Panc1 (cell line): ENCODE results near the gene PRL. TPM values are rescaled to one million over a fixed set of nuclear protein-coding genes. Genes with fewer than 3 reads are reported as not detected.

Experiments used
- ATAC-seq: fragments of 200-7000 bp; cut with Tn5 transposase; 2 replicates; pipeline ENCODE4 v1.9.1; 2020; ENCODE audit warnings: mild to moderate bottlenecking, moderate library complexity
- BruUV-seq: library from RNA; stranded (reverse); fragments of 400-500 nt; replicated peaks from 2 replicates; lab custom pipeline; 2021; lab: Mats Ljungman, UMichigan
- CTCF ChIA-PET: fragments of 300-600 bp; sonication (Branson Sonifier 250); formaldehyde crosslinking; loops from one replicate; lab custom pipeline; 2022; ENCODE audit warnings: antibody characterized with exemption; lab: Charles Lee
- POLR2A ChIA-PET: fragments of 300-600 bp; sonication (Branson Sonifier 250); formaldehyde crosslinking; loops from one replicate; lab custom pipeline; 2022; ENCODE audit warnings: antibody characterized with exemption; lab: Charles Lee
- DNase-seq: peaks from one replicate; pipeline ENCODE4 v3.0.0-alpha.2; 2010; ENCODE audit warnings: low read depth, low spot score
- H3K27ac ChIP-seq: 2 replicates; pipeline ENCODE4 v1.5.1; 2011; ENCODE audit warnings: mild to moderate bottlenecking, low read length, inconsistent platforms
- H3K27me3 ChIP-seq: fragments of 200-500 bp; sonication (Bioruptor generic); 2 replicates; pipeline ENCODE4 v1.6.0; 2014; ENCODE audit warnings: low read length, inconsistent platforms; ENCODE audit not compliant: control insufficient read depth, insufficient read depth
- H3K36me3 ChIP-seq: fragments of 200-500 bp; sonication (Bioruptor generic); 2 replicates; pipeline ENCODE4 v1.5.1; 2014; ENCODE audit warnings: inconsistent platforms, mild to moderate bottlenecking, low read length, moderate library complexity; ENCODE audit not compliant: control insufficient read depth, insufficient read depth
- H3K4me1 ChIP-seq: 2 replicates; pipeline ENCODE4 v1.5.1; 2011; ENCODE audit warnings: inconsistent platforms, mild to moderate bottlenecking, low read length, moderate library complexity; ENCODE audit not compliant: control insufficient read depth, insufficient read depth
- H3K4me3 ChIP-seq, 2 experiments: 2 replicates each; pipeline ENCODE4 v1.5.1; 2011 to 2012; ENCODE audit warnings: low read depth in 2 of 2, low read length in 2 of 2, mild to moderate bottlenecking in 2 of 2, inconsistent platforms in 1 of 2, moderate library complexity in 1 of 2
- H3K9me3 ChIP-seq: fragments of 200-500 bp; sonication (Bioruptor generic); 2 replicates; pipeline ENCODE4 v1.5.1; 2014; ENCODE audit warnings: low read depth, mild to moderate bottlenecking, inconsistent platforms, low read length, moderate library complexity; ENCODE audit not compliant: control insufficient read depth, insufficient read depth
- CTCF ChIP-seq: fragments of 450-650 bp; IDR thresholded peaks from 2 replicates; pipeline ENCODE4 v1.5.1; 2017; ENCODE audit warnings: mild to moderate bottlenecking
- POLR2AphosphoS5 ChIP-seq: IDR thresholded peaks from 2 replicates; pipeline ENCODE4 v1.6.1; 2012; ENCODE audit warnings: mild to moderate bottlenecking, low read depth, low read length, moderate library complexity
- SIN3A ChIP-seq: IDR thresholded peaks from 2 replicates; pipeline ENCODE4 v1.6.1; 2012; ENCODE audit warnings: low read depth, mild to moderate bottlenecking, low read length, moderate library complexity, borderline replicate concordance; ENCODE audit not compliant: insufficient read depth
- TCF7L2 ChIP-seq: IDR thresholded peaks from 2 replicates; pipeline ENCODE4 v1.6.1; 2011; ENCODE audit warnings: mild to moderate bottlenecking, low read depth, low read length, inconsistent platforms
- in situ Hi-C: cut with HindIII; loops from 2 replicates; pipeline ENCODE4 v1.10.0; 2016; ENCODE audit warnings: low sequenced_read_pairs, low pct_unique_long_range_greater_than_20kb
- intact Hi-C: fragments of 100-400 bp; cut with micrococcal nuclease; formaldehyde crosslinking; loops from one replicate; pipeline ENCODE4 v1.10.0; 2022; ENCODE audit not compliant: unreplicated experiment
- total RNA-seq: library from RNA; stranded (reverse); gene quantifications from one replicate; pipeline ENCODE4 v1.2.1, GENCODE V29; 2021; ENCODE audit not compliant: unreplicated experiment
- TF ChIP-seq, protein P1 (sequence below), 2 experiments: IDR thresholded peaks; 2 replicates each; pipeline ENCODE4 v1.6.1; 2011 to 2012; ENCODE audit warnings: low read depth in 2 of 2, control low read depth in 1 of 2, low read length in 1 of 2, mild to moderate bottlenecking in 1 of 2, moderate library complexity in 1 of 2; ENCODE audit not compliant: insufficient read depth in 1 of 2

The PRL gene
- total RNA-seq, 1 experiment from 2014 or later: not detected

- TF ChIP-seq POLR2AphosphoS5: no peak
- no peak for TF ChIP-seq SIN3A
- TF ChIP-seq TCF7L2: no peak
- TF ChIP-seq CTCF: no peak
- TF ChIP-seq, protein P1, sequence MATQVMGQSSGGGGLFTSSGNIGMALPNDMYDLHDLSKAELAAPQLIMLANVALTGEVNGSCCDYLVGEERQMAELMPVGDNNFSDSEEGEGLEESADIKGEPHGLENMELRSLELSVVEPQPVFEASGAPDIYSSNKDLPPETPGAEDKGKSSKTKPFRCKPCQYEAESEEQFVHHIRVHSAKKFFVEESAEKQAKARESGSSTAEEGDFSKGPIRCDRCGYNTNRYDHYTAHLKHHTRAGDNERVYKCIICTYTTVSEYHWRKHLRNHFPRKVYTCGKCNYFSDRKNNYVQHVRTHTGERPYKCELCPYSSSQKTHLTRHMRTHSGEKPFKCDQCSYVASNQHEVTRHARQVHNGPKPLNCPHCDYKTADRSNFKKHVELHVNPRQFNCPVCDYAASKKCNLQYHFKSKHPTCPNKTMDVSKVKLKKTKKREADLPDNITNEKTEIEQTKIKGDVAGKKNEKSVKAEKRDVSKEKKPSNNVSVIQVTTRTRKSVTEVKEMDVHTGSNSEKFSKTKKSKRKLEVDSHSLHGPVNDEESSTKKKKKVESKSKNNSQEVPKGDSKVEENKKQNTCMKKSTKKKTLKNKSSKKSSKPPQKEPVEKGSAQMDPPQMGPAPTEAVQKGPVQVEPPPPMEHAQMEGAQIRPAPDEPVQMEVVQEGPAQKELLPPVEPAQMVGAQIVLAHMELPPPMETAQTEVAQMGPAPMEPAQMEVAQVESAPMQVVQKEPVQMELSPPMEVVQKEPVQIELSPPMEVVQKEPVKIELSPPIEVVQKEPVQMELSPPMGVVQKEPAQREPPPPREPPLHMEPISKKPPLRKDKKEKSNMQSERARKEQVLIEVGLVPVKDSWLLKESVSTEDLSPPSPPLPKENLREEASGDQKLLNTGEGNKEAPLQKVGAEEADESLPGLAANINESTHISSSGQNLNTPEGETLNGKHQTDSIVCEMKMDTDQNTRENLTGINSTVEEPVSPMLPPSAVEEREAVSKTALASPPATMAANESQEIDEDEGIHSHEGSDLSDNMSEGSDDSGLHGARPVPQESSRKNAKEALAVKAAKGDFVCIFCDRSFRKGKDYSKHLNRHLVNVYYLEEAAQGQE (IDR thresholded peaks at IDR 0.05; ENCODE audit: insufficient read depth in 1 of 2, low read depth in 2 of 2, low read length in 1 of 2): no peak
Measured at GRCh38 chr6:22318404-22318803, 21.6 kb upstream of the PRL start.

DNA sequence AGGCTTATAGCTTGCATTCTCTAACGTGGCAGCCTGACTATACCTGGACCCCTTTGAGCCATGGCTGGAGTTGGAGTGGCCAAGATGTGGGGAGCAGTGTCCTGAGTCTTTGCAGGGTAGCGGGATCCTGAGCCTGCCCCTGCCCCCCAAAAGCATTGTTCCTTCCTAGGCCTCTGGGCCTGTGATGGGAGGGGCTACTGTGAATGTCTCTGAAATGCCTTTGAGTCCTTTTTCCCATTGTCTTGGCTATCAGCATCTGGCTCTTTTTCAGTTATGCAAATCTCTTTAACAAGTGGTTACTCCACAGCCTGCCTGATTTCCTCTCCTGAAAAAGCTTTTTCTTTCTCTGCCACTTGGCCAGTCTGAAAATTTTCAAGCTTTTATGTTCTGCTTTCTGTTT lies 17.0 kb upstream of the PRL start:
- in situ Hi-C loops: no loop called here
- BruUV-seq: no TSS peak
- CTCF ChIA-PET: no interaction called here

More at GRCh38 chr6:22318404-22318803, 21.6 kb upstream of the PRL start:
- in situ Hi-C loops: no loop called here
- Histone ChIP-seq H3K27me3 (no peaks in the 10 kb centered on the region), H3K9me3 (no peaks in the 10 kb centered on the region), H3K36me3 (no peaks in the 10 kb centered on the region), H3K27ac (no peak overlapping the region), H3K4me3 (no peak overlapping the region), H3K4me1 (no peaks in the 10 kb centered on the region)
- no TSS peak for BruUV-seq
- ChIA-PET CTCF (no interaction called here), POLR2A (interaction anchor here (0.5 kb wide), 1 partner anchor 8 kb away, joined by 3 read pairs; no protein-coding TSS in a partner anchor)
- no peak for ATAC-seq
- DNase-seq: no peak
- intact Hi-C loops: no loop called here

More for the DNA sequence above, 17.0 kb upstream of the PRL start:
- TF ChIP-seq POLR2AphosphoS5: no peak
- no peak for TF ChIP-seq CTCF
- no peak for TF ChIP-seq TCF7L2
- TF ChIP-seq, protein P1 (IDR thresholded peaks at IDR 0.05; ENCODE audit: insufficient read depth in 1 of 2, low read depth in 2 of 2, low read length in 1 of 2): no peak
- TF ChIP-seq SIN3A: no peak
- Histone ChIP-seq H3K27ac (no peak overlapping the region), H3K4me1 (no peaks in the 10 kb centered on the region), H3K27me3 (no peaks in the 10 kb centered on the region), H3K36me3 (no peaks in the 10 kb centered on the region), H3K9me3 (peaks cover 4% of the 10 kb centered on the region; the same call in 1 of the 2 replicates), H3K4me3 (no peak overlapping the region)
- DNase-seq (no peak), ATAC-seq (no peak)
- intact Hi-C loops: no loop called here
- POLR2A ChIA-PET: no interaction called here
